Suppressor macrophage (primary cell): Measurements from ENCODE around the gene UNC13C.

Source experiments
- DNase-seq, 4 experiments: peaks; one replicate each; pipeline ENCODE4 v3.0.0-alpha.2; 2020 to 2022

UNC13C gene

GRCh38 chr15:54120949-54121463 lies 142.8 kb downstream of the UNC13C start:
- DNase-seq, result no peak

GRCh38 chr15:54127574-54127973 lies 149.3 kb downstream of the UNC13C start:
- DNase-seq, result no peak

GRCh38 chr15:54131410-54131809 lies 153.2 kb downstream of the UNC13C start:
- no peak for DNase-seq

GRCh38 chr15:54149115-54149531 lies 170.9 kb downstream of the UNC13C start:
- no peak for DNase-seq

GRCh38 chr15:54150255-54150654 lies 172.0 kb downstream of the UNC13C start:
- peak in 3 of 4 experiments; percentile 5 to 81 (median 15) for DNase-seq

GRCh38 chr15:54159012-54159411 lies 180.8 kb downstream of the UNC13C start:
- no peak for DNase-seq

GRCh38 chr15:54187325-54187724 lies 209.1 kb downstream of the UNC13C start:
- no peak for DNase-seq

- DNase-seq, result no peak
Measured at GRCh38 chr15:54197995-54198394, 219.8 kb downstream of the UNC13C start.

- DNase-seq, result no peak
Measured at GRCh38 chr15:54206586-54207321, 228.5 kb downstream of the UNC13C start.

- DNase-seq, result peak in 2 of 4 experiments; percentile 2 to 32
Measured at GRCh38 chr15:54208786-54209185, 230.5 kb downstream of the UNC13C start.

GRCh38 chr15:54212635-54213034 lies 234.4 kb downstream of the UNC13C start:
- no peak for DNase-seq

- DNase-seq, result no peak
Measured at GRCh38 chr15:54226455-54226854, 248.2 kb downstream of the UNC13C start.

- no peak for DNase-seq
Measured at GRCh38 chr15:54227569-54227968, 249.3 kb downstream of the UNC13C start.

GRCh38 chr15:54250326-54250725 lies 272.1 kb downstream of the UNC13C start:
- DNase-seq, result no peak

GRCh38 chr15:54256190-54256589 lies 277.9 kb downstream of the UNC13C start:
- no peak for DNase-seq

GRCh38 chr15:54273928-54274327 lies 295.7 kb downstream of the UNC13C start:
- peak; percentile 4 to 54 (median 14) for DNase-seq

GRCh38 chr15:54277834-54278233 lies 299.6 kb downstream of the UNC13C start:
- DNase-seq, result no peak

- no peak for DNase-seq
Measured at GRCh38 chr15:54280726-54281125, 302.5 kb downstream of the UNC13C start.

GRCh38 chr15:54282228-54282836 lies 304.1 kb downstream of the UNC13C start:
- no peak for DNase-seq

- DNase-seq, result no peak
Measured at GRCh38 chr15:54288049-54288448, 309.8 kb downstream of the UNC13C start.

- DNase-seq, result no peak
Measured at GRCh38 chr15:54289590-54290136, 311.4 kb downstream of the UNC13C start.

GRCh38 chr15:54298396-54298795 lies 320.2 kb downstream of the UNC13C start:
- no peak for DNase-seq

GRCh38 chr15:54304321-54304720 lies 326.1 kb downstream of the UNC13C start:
- DNase-seq, result no peak

GRCh38 chr15:54305138-54305537 lies 326.9 kb downstream of the UNC13C start:
- no peak for DNase-seq
